ENCODE results near the gene ST14.
"Not testable (repeated sequence)": the region's sequence is repeated elsewhere in the genome, so short reads cannot be mapped to it uniquely, and the experiment has no call there.

The ST14 gene

GRCh38 chr11:130209954-130210854 lies 50.6 kb downstream of the ST14 start:
- DNase-seq: no peak

- DNase-seq: no peak
These were observed 51.6 kb downstream of the ST14 start for GRCh38 chr11:130211144-130211543.

- DNase-seq: no peak
These were observed 52.3 kb downstream of the ST14 start for GRCh38 chr11:130211781-130212401.

- DNase-seq: no peak
These were observed 52.9 kb downstream of the ST14 start for GRCh38 chr11:130212431-130212961.

- no peak for DNase-seq
These were observed 53.8 kb downstream of the ST14 start for GRCh38 chr11:130213143-130213978.

GRCh38 chr11:130213979-130214281 lies 54.3 kb downstream of the ST14 start:
- no peak for DNase-seq

GRCh38 chr11:130214861-130215530 lies 55.4 kb downstream of the ST14 start:
- DNase-seq: no peak

GRCh38 chr11:130215531-130216220 lies 56.1 kb downstream of the ST14 start:
- no peak for DNase-seq

- no peak for DNase-seq
These were observed 56.6 kb downstream of the ST14 start for GRCh38 chr11:130216221-130216550.

GRCh38 chr11:130216591-130217132 lies 57.1 kb downstream of the ST14 start:
- DNase-seq: no peak

- no peak for DNase-seq
These were observed 57.8 kb downstream of the ST14 start for GRCh38 chr11:130217133-130218031.

GRCh38 chr11:130218501-130219070 lies 59.0 kb downstream of the ST14 start:
- DNase-seq: no peak

GRCh38 chr11:130219148-130219547 lies 59.6 kb downstream of the ST14 start:
- DNase-seq: no peak

GRCh38 chr11:130220311-130221035 lies 60.9 kb downstream of the ST14 start:
- DNase-seq: no peak

- no peak for DNase-seq
These were observed 63.8 kb downstream of the ST14 start for GRCh38 chr11:130223291-130223971.

GRCh38 chr11:130227373-130227772 lies 67.8 kb downstream of the ST14 start:
- DNase-seq: no peak

- DNase-seq: not testable (repeated sequence)
These were observed 73.9 kb downstream of the ST14 start for GRCh38 chr11:130233486-130233885.

GRCh38 chr11:130233888-130234287 lies 74.3 kb downstream of the ST14 start:
- not testable (repeated sequence) for DNase-seq

GRCh38 chr11:130234315-130234714 lies 74.7 kb downstream of the ST14 start:
- DNase-seq: no peak

Measured in GF-D8 (cell line).